Left ventricle myocardium inferior (tissue), 1 donor: ENCODE results near the gene TMEM248. TPM values are rescaled to one million over a fixed set of nuclear protein-coding genes. Genes with fewer than 3 reads are reported as not detected.
A peak's percentile ranks its signal among the peaks of the same experiment; 100 is the strongest.

Source experiments
- DNase-seq: peaks from one replicate; pipeline ENCODE4 v3.0.0-alpha.2; 2020
- H3K27ac ChIP-seq: fragments of 200-600 bp; replicated peaks from 2 replicates; pipeline ENCODE4 v1.8.0; 2021
- H3K27me3 ChIP-seq: fragments of 200-600 bp; 2 replicates; pipeline ENCODE4 v1.8.0; 2021; ENCODE audit warnings: low read depth
- H3K36me3 ChIP-seq: fragments of 200-600 bp; 2 replicates; pipeline ENCODE4 v1.8.0; 2021
- H3K4me1 ChIP-seq: fragments of 200-600 bp; 2 replicates; pipeline ENCODE4 v1.8.0; 2021
- H3K4me3 ChIP-seq: fragments of 200-600 bp; 2 replicates; pipeline ENCODE4 v1.8.0; 2021; ENCODE audit warnings: mild to moderate bottlenecking, moderate library complexity
- H3K9me3 ChIP-seq: fragments of 200-600 bp; replicated peaks from 2 replicates; pipeline ENCODE4 v1.8.0; 2021
- intact Hi-C: fragments of 100-400 bp; cut with micrococcal nuclease; formaldehyde crosslinking; loops from one replicate; pipeline ENCODE4 v1.11.0; 2022
- total RNA-seq: library from RNA; stranded (reverse); fragmentation: NEBNext Ultra II Directional; extraction: Animal tissue kit (Norgen Biotek cat#: 25700); gene quantifications from one replicate; pipeline ENCODE4 v1.2.1, GENCODE V29; 2021
- TF ChIP-seq, protein P1 (sequence below): fragments of 200-600 bp; IDR thresholded peaks from 2 replicates; pipeline ENCODE4 v1.8.0; 2021; ENCODE audit warnings: antibody characterized with exemption, mild to moderate bottlenecking, borderline replicate concordance
- donor health status: DM: no; HTN: yes; CAD: no; lungs with severe emphysema.

TMEM248 gene
- total RNA-seq, 1 donor from 2014 or later, result 41.4 TPM

- H3K36me3 ChIP-seq, result peaks cover 64% of the 10 kb centered on the region
- intact Hi-C loops, result no loop called here
- no peaks in the 10 kb centered on the region for H3K27me3 ChIP-seq
- H3K9me3 ChIP-seq, result no peaks in the 10 kb centered on the region
- H3K4me1 ChIP-seq, result peaks cover 13% of the 10 kb centered on the region
- no peak overlapping the region for H3K4me3 ChIP-seq
- TF ChIP-seq, protein P1, sequence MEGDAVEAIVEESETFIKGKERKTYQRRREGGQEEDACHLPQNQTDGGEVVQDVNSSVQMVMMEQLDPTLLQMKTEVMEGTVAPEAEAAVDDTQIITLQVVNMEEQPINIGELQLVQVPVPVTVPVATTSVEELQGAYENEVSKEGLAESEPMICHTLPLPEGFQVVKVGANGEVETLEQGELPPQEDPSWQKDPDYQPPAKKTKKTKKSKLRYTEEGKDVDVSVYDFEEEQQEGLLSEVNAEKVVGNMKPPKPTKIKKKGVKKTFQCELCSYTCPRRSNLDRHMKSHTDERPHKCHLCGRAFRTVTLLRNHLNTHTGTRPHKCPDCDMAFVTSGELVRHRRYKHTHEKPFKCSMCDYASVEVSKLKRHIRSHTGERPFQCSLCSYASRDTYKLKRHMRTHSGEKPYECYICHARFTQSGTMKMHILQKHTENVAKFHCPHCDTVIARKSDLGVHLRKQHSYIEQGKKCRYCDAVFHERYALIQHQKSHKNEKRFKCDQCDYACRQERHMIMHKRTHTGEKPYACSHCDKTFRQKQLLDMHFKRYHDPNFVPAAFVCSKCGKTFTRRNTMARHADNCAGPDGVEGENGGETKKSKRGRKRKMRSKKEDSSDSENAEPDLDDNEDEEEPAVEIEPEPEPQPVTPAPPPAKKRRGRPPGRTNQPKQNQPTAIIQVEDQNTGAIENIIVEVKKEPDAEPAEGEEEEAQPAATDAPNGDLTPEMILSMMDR, result no peak
- no peak for DNase-seq
- H3K27ac ChIP-seq, result peak overlapping the region; percentile 21
These were observed 36.7 kb downstream of the TMEM248 start for GRCh38 chr7:66957595-66958290.

DNA sequence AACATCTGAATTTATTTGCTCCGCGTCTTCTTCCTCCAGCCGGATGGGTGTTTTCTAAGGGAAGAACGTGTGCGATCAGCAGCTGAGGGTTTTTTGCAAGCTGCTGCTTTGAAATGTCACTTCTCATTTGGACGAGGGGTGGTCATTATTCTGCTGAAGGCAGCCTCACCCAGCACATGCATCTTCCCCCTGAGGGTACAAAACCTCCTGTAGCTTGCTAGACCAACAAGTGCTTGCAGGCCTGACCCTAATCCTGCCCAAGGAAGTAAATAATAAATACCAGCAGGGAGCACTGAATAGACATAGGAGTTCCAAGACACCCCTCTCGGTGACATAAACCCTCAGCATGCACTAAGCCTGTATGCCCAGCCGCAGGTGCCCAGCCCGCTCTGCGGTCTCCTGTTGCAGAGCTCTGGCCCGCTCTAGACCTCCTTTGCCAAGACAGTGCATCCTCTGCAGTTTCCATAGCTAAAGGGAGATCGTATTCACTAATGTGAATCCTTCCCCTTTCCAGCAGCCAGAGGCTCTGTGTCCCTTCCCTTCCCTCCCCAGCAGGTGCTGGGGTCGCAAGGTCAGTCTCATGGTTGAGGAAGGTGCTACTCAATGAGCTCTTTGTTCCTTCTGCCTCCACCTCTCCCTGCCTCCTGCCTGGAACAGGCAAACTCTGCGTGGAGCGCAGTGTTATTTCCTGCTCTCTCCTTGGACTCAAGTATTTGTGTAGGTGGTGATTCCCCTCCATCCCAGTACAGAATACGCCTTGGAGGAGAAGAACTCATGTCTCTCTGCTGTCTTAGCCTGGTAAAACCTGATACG, 37.7 kb downstream of the TMEM248 start:
- Histone ChIP-seq H3K27ac (no peak overlapping the region), H3K36me3 (peaks cover 55% of the 10 kb centered on the region), H3K9me3 (no peaks in the 10 kb centered on the region), H3K27me3 (no peaks in the 10 kb centered on the region), H3K4me1 (peaks cover 13% of the 10 kb centered on the region), H3K4me3 (no peak overlapping the region)
- intact Hi-C loops, result no loop called here
- TF ChIP-seq, protein P1, result no peak
- DNase-seq, result no peak

DNA sequence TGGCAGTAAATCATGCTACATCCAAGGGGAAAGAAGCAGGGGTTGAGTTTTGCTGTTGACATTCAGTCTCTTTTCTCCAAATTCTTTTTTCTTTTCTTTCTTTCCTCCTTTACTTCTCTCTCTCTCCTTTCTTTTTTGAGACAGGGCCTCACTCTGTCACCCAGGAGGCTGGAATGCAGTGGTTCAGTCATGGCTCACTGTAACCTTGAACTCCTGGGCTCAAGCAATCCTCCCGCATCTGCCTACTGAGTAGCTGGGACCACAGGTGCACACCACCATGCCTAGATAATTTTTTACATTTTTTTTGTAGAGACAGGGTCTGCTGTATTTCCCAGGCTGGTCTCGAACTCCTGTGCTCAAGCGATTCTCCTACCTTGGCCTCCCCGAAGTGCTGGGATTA, 39.2 kb downstream of the TMEM248 start:
- H3K36me3 ChIP-seq, result peaks cover 43% of the 10 kb centered on the region
- H3K27me3 ChIP-seq, result no peaks in the 10 kb centered on the region
- no peak for DNase-seq
- TF ChIP-seq, protein P1, result no peak
- peaks cover 13% of the 10 kb centered on the region for H3K4me1 ChIP-seq
- no peak overlapping the region for H3K4me3 ChIP-seq
- H3K27ac ChIP-seq, result no peak overlapping the region
- H3K9me3 ChIP-seq, result no peaks in the 10 kb centered on the region
- intact Hi-C loops, result no loop called here

DNA sequence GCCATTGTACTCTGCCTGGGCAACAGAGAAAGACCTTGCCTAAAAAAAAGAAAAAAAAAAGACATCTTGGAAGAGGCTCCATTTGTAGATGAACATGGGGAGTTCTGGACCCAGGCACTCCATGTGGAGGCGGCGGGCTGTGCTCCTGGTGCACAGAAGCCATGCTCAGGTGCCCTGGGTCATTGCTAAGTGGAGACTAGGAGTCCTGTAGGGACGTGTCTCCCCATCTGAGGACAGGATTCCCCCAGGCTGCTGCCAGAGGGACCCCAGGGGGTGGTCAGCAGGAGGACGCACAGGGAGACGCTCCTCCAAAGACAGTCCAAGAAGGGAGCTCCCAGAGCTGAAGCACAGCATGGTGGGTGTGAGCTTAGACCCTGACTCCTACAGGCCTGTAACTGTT, 40.1 kb downstream of the TMEM248 start:
- intact Hi-C loops, result no loop called here
- peaks cover 33% of the 10 kb centered on the region for H3K36me3 ChIP-seq

DNA sequence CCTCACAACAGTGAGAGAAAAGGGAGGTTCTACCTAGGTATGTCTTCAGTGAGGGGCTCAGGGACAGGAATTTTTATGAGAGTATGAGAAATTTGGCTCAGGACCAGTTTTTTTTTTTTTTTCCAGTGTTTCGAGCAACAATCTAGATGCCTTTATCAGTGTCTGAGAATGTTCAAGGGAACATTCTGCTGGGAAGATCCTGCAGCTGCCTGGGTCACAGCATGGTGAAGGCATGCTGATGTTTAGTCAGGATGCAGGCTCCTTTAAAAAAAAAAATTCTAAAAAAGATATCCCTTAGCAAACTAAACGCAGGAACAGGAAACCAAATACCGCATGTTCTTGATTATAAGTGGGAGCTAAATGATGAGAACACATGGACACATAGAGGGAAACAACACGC, 43.4 kb downstream of the TMEM248 start:
- Histone ChIP-seq H3K27ac (no peak overlapping the region), H3K4me3 (no peak overlapping the region), H3K9me3 (no peaks in the 10 kb centered on the region), H3K4me1 (no peaks in the 10 kb centered on the region), H3K36me3 (peaks cover under 1% of the 10 kb centered on the region), H3K27me3 (no peaks in the 10 kb centered on the region)
- intact Hi-C loops, result no loop called here
- TF ChIP-seq, protein P1, result no peak
- DNase-seq, result no peak

More for the DNA sequence above, 40.1 kb downstream of the TMEM248 start:
- TF ChIP-seq, protein P1, result no peak
- H3K4me1 ChIP-seq, result peaks cover 13% of the 10 kb centered on the region
- no peaks in the 10 kb centered on the region for H3K27me3 ChIP-seq
- no peaks in the 10 kb centered on the region for H3K9me3 ChIP-seq
- DNase-seq, result no peak
- H3K4me3 ChIP-seq, result no peak overlapping the region
- H3K27ac ChIP-seq, result no peak overlapping the region
